Endothelial cell of umbilical vein (primary cell): ENCODE data around the gene IGFL4. TPM values are rescaled to one million over a fixed set of nuclear protein-coding genes. Genes with fewer than 3 reads are reported as not detected.

ENCODE experiments used
- BruUV-seq: library from RNA; stranded (reverse); fragments of 400-500 nt; replicated peaks from 2 replicates; lab custom pipeline; 2021; lab: Mats Ljungman, UMichigan
- CTCF ChIA-PET: fragments of 300-600, 350-600 bp; sonication (Branson Sonifier 250); formaldehyde crosslinking; loops from one replicate; lab custom pipeline; 2021; ENCODE audit warnings: antibody characterized with exemption, inconsistent platforms; lab: Charles Lee
- POLR2A ChIA-PET: fragments of 300-600, 350-600 bp; sonication (Branson Sonifier 250); formaldehyde crosslinking; loops from one replicate; lab custom pipeline; 2021; ENCODE audit warnings: antibody characterized with exemption, inconsistent platforms; lab: Charles Lee
- DNase-seq: peaks from one replicate; pipeline ENCODE4 v3.0.0-alpha.2; 2011; ENCODE audit warnings: low read depth, low spot score
- FAIRE-seq: peaks from 2 replicates; lab custom pipeline; 2011; peaks lifted over from hg19 to GRCh38; lab: Jason Lieb, UNC
- H2AFZ ChIP-seq: 2 replicates; pipeline ENCODE4 v1.6.0; 2012; ENCODE audit warnings: low read depth, low read length, control low read depth, inconsistent platforms
- H3K27ac ChIP-seq: 2 replicates; pipeline ENCODE4 v1.5.1; 2011; ENCODE audit warnings: low read depth, mild to moderate bottlenecking, control low read depth, low read length, moderate library complexity; ENCODE audit not compliant: insufficient read depth
- H3K27me3 ChIP-seq, 2 experiments: 2 replicates each; pipeline versions ENCODE4 v1.6.0 to v1.6.1; 2011; ENCODE audit warnings: low read length in 2 of 2, mixed read lengths in 1 of 2; ENCODE audit not compliant: control insufficient read depth in 2 of 2, insufficient read depth in 2 of 2
- H3K36me3 ChIP-seq, 2 experiments: 2 replicates in 1 of 2; 3 replicates in 1 of 2; pipeline ENCODE4 v1.5.1; 2011; ENCODE audit warnings: low read length in 2 of 2, mild to moderate bottlenecking in 1 of 2, moderate library complexity in 1 of 2; ENCODE audit not compliant: control insufficient read depth in 2 of 2, insufficient read depth in 2 of 2; ENCODE audit errors: extremely low read depth in 1 of 2
- H3K4me1 ChIP-seq: 3 replicates; pipeline ENCODE4 v1.5.1; 2011; ENCODE audit warnings: mild to moderate bottlenecking, low read length; ENCODE audit not compliant: control insufficient read depth, insufficient read depth; ENCODE audit errors: extremely low read depth
- H3K4me2 ChIP-seq: 2 replicates; pipeline ENCODE4 v1.6.1; 2011; ENCODE audit warnings: low read length, control low read depth, mixed read lengths; ENCODE audit not compliant: insufficient read depth
- H3K4me3 ChIP-seq, 3 experiments: fragments of 200-600 bp in 1 of 3; sonication (generic), shearing (Covaris generic) in 1 of 3; replicated peaks in 1 of 3; 2 replicates each; pipeline ENCODE4 v1.5.1; 2011 to 2016; ENCODE audit warnings: control low read depth in 3 of 3, low read length in 3 of 3, mild to moderate bottlenecking in 2 of 3, inconsistent platforms in 1 of 3, low read depth in 1 of 3, moderate library complexity in 1 of 3; ENCODE audit not compliant: insufficient read depth in 1 of 3
- H3K79me2 ChIP-seq: 2 replicates; pipeline ENCODE4 v1.6.0; 2012; ENCODE audit warnings: low read length, inconsistent platforms; ENCODE audit not compliant: control insufficient read depth, insufficient read depth
- H3K9ac ChIP-seq: replicated peaks from 2 replicates; pipeline ENCODE3; 2011; ENCODE audit warnings: low read length, control low read depth; ENCODE audit not compliant: insufficient read depth; ENCODE audit errors: extremely low read depth
- H3K9me1 ChIP-seq: replicated peaks from 3 replicates; pipeline ENCODE4 v1.6.0; 2011; ENCODE audit warnings: mild to moderate bottlenecking, low read length; ENCODE audit not compliant: control insufficient read depth, insufficient read depth; ENCODE audit errors: extremely low read depth
- H3K9me3 ChIP-seq: replicated peaks from 2 replicates; pipeline ENCODE4 v1.5.1; 2012; ENCODE audit warnings: low read length, inconsistent platforms; ENCODE audit not compliant: control insufficient read depth, insufficient read depth
- H4K20me1 ChIP-seq: replicated peaks from 2 replicates; pipeline ENCODE3; 2011; ENCODE audit warnings: mild to moderate bottlenecking, low read length; ENCODE audit not compliant: control insufficient read depth, insufficient read depth; ENCODE audit errors: extremely low read depth
- EZH2 ChIP-seq: IDR thresholded peaks from 2 replicates; pipeline ENCODE4 v1.6.1; 2012; ENCODE audit warnings: borderline replicate concordance, low read depth, mild to moderate bottlenecking, moderate library complexity, low read length, inconsistent platforms; ENCODE audit not compliant: severe bottlenecking
- FOS ChIP-seq: IDR thresholded peaks from 2 replicates; pipeline ENCODE4 v1.6.1; 2011; ENCODE audit warnings: mild to moderate bottlenecking, low read length, moderate library complexity, borderline replicate concordance; ENCODE audit not compliant: insufficient read depth
- JUN ChIP-seq: IDR thresholded peaks from 2 replicates; pipeline ENCODE4 v1.6.1; 2011; ENCODE audit warnings: borderline replicate concordance, low read depth; ENCODE audit not compliant: insufficient read length, insufficient read depth
- POLR2A ChIP-seq: IDR thresholded peaks from 2 replicates; pipeline ENCODE4 v1.6.1; 2012; ENCODE audit warnings: low read depth, mild to moderate bottlenecking, control low read depth, low read length
- POLR2AphosphoS5 ChIP-seq: IDR thresholded peaks from 2 replicates; pipeline ENCODE4 v1.6.1; 2012; ENCODE audit warnings: low read depth, mild to moderate bottlenecking, control low read depth, low read length, moderate library complexity; ENCODE audit not compliant: insufficient read depth
- dilution Hi-C: fragments of 300-500 bp; cut with MboI; formaldehyde crosslinking; loops from one replicate; pipeline ENCODE4 v1.15.0; 2019; ENCODE audit warnings: low sequenced_read_pairs; ENCODE audit not compliant: extremely low pct_ligation_motif_present
- intact Hi-C: fragments of 100-400 bp; cut with micrococcal nuclease; formaldehyde crosslinking; loops from one replicate; pipeline ENCODE4 v1.10.0; 2022
- polyA plus RNA-seq, 4 experiments: library from polyadenylated mRNA; depleted of rRNA in 3 of 4; stranded (reverse) in 3 of 4; unstranded in 1 of 4; fragments of >200 nt; gene quantifications; 2 replicates each; pipeline versions ENCODE4 v1.2.1 to v1.2.3, GENCODE V29; 2011 to 2012; ENCODE audit warnings: missing spikeins in 1 of 4
- total RNA-seq: library from RNA; stranded (reverse); gene quantifications from 2 replicates; pipeline ENCODE4 v1.2.3, GENCODE V29; 2021
- TF ChIP-seq, protein P1 (sequence below): IDR thresholded peaks from 2 replicates; pipeline ENCODE4 v1.6.1; 2011; ENCODE audit not compliant: insufficient read depth, insufficient read length

The IGFL4 gene
- total and polyA plus RNA-seq, 2 donors (not counting 3 experiments of a cell fraction or from before 2014, with no cell fraction given): not detected

DNA sequence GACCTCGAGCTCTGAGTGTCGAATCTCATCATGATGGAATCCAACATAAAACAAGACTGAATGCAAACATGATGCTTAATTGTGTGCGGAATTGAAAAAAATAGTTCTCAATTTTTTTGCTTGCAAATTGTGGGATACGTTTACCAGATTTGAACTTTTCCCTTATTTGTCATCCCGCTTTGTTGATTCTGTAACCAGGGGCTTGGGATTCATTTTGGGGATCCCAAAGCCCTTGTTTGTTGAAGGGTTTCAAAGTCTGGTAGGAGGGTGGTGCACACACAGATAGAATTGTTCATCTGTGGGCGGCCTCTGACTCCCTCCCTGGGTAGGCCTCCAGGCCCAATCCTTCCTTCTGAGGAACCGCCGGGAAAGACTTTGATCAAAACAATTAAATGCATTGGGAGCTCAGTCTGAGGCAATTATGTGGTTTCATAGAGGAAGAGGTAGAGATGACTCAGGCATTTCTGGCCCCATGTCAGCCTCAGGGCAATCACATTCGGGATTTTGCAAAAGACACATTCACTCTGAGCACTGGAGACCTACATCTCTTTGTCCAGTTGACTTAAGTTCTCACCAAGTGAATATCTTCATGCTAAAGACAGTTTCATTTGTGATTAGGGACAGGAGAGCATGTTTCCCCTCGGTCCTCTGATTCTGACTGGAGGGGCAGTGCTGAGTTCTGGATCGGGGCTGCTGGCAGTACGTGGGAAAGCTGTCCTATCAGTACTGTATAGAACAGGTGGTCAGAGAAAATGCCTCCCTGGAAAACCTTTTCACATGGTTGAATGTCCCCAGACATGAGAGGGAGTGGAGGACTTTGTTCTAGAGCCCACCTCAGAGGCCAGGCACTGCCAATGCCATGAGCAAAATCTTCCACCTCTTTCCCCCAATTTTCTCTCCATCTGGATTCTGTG is 27.8 kb upstream of the IGFL4 start:
- no peak overlapping the region for H3K4me3 ChIP-seq
- no peaks in the 10 kb centered on the region for H3K9me1 ChIP-seq
- no peak overlapping the region for H3K9ac ChIP-seq
- FAIRE-seq (peak; percentile 95), DNase-seq (peak; percentile 79)
- dilution Hi-C loops (no loop called here), intact Hi-C loops (no loop called here)
- H3K27ac ChIP-seq: peak overlapping the region; percentile 28
- no peaks in the 10 kb centered on the region for H4K20me1 ChIP-seq
- no TSS peak for BruUV-seq
- no peaks in the 10 kb centered on the region for H3K36me3 ChIP-seq
- peaks cover 31% of the 10 kb centered on the region for H3K4me1 ChIP-seq
- no peaks in the 10 kb centered on the region for H3K79me2 ChIP-seq
- ChIA-PET POLR2A (no interaction called here), CTCF (interaction anchor here (1.0 to 2.5 kb wide), 8 partner anchors 9 to 526 kb away, joined by 3 to 28 read pairs (median 6); no protein-coding TSS in a partner anchor)
- H3K4me2 ChIP-seq: peak overlapping the region; percentile 61
- TF ChIP-seq, protein P1, sequence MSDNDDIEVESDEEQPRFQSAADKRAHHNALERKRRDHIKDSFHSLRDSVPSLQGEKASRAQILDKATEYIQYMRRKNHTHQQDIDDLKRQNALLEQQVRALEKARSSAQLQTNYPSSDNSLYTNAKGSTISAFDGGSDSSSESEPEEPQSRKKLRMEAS: no peak
- TF ChIP-seq EZH2 (peak; percentile 27), POLR2AphosphoS5 (peak; percentile 47), POLR2A (no peak), FOS (peak; percentile 61), JUN (peak; percentile 60)
- no peaks in the 10 kb centered on the region for H3K27me3 ChIP-seq
- H2AFZ ChIP-seq: no peak overlapping the region
- no peaks in the 10 kb centered on the region for H3K9me3 ChIP-seq
